Mucosa of rectum (tissue), 2 donors: ENCODE measurements around the gene C6orf62.

Experiments
- H3K27ac ChIP-seq, 2 donors: one replicate each; pipeline ENCODE4 v1.7.0; 2013; ENCODE audit warnings: inconsistent platforms in 2 of 2, low read depth in 2 of 2, low read length in 2 of 2
- H3K27me3 ChIP-seq, 2 donors: one replicate each; pipeline ENCODE4 v1.7.0; 2013; ENCODE audit warnings: low read length in 2 of 2; ENCODE audit not compliant: control insufficient read depth in 2 of 2, insufficient read depth in 2 of 2
- H3K36me3 ChIP-seq, 2 donors: one replicate each; pipeline ENCODE4 v1.7.0; 2013; ENCODE audit warnings: low read length in 2 of 2; ENCODE audit not compliant: control insufficient read depth in 2 of 2, insufficient read depth in 2 of 2
- H3K4me1 ChIP-seq, 2 donors: one replicate each; pipeline ENCODE4 v1.7.0; 2013; ENCODE audit warnings: low read length in 2 of 2, mild to moderate bottlenecking in 1 of 2; ENCODE audit not compliant: control insufficient read depth in 2 of 2, insufficient read depth in 2 of 2
- H3K4me3 ChIP-seq, 2 donors: one replicate each; pipeline ENCODE4 v1.7.0; 2013; ENCODE audit warnings: low read length in 2 of 2
- H3K9ac ChIP-seq, 2 donors: one replicate each; pipeline ENCODE4 v1.7.0; 2013; ENCODE audit warnings: low read length in 2 of 2, low read depth in 1 of 2, mild to moderate bottlenecking in 1 of 2
- H3K9me3 ChIP-seq, 2 donors: one replicate each; pipeline ENCODE4 v1.7.0; 2013; ENCODE audit warnings: low read length in 2 of 2; ENCODE audit not compliant: control insufficient read depth in 2 of 2
- donor health status: healthy.
- donor health status: Normal muscosa, but diverticular disease.

The C6orf62 gene

DNA sequence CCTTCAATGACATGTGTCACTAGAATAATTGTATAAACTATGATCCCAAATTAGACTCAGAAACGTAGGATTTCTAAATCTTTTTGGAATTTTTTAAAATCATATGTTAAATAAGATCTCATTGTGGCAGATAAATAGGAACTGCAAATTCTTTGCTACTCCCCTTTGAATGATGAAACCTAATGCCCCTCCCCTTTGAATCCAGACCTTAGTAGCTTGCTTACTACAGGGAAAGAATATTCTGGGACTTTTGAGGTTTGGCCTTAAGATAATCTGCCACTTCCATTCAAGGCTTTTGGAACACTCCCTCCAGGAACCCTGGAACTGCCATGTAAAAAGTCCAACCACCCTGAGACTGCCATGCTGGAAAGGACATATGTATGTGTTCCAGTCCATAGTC is 59.4 kb downstream of the C6orf62 start:
- H3K36me3 ChIP-seq, result peaks cover 32 to 51% of the 10 kb centered on the region in 2 donors
- no peaks in the 10 kb centered on the region for H3K27me3 ChIP-seq
- H3K4me3 ChIP-seq, result no peak overlapping the region
- peak overlapping the region; percentile 40 to 73 for H3K27ac ChIP-seq
- H3K4me1 ChIP-seq, result peaks cover 20 to 66% of the 10 kb centered on the region in 2 donors
- H3K9me3 ChIP-seq, result no peaks in the 10 kb centered on the region
- no peak overlapping the region for H3K9ac ChIP-seq

DNA sequence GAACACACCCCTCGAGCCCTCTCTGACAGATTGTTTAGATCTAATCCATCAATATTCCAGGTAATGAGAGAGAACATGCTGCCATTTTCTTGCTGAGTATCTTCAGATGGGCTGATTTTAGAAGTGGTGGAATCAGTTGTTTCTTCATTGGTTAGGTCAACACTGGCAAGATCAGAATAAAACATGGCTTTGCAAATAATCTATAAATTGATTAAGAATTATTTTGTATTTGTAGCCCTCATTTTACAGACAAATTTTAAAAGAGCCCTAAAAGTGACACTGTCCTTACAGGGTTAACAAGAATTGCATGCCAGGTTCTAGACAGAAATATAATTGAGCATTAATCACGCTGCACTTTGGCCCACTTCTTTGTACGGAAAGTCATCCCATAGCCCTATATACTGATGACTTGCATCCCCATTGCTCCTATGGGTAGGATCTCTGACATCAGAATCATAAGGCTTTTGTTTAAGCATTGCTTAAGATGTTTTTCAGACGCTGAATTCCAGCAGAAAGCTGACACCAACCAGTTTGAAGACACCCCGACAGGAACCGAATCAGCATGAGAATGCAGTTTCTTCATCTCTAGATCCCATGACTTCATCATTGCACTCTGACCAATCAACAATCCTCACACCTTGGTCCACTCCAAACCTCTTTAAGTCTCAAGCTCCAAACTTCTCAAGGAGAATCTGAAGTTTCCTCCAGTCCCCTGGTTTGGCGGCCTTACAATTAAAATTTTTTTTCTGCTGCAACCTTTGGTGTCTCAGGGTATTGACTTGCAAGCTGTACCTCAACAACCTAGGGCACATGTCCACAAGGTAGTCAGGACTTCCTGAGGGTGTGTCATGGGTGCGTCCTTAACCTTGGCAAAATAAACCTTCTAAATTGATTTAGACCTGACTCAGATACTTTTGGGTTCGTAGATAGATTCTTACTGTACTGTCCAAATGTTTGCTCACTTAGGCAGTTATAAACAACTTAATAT is 60.1 kb downstream of the C6orf62 start:
- H3K36me3 ChIP-seq, result peaks cover 37 to 51% of the 10 kb centered on the region in 2 donors
- H3K9me3 ChIP-seq, result no peaks in the 10 kb centered on the region
- H3K9ac ChIP-seq, result no peak overlapping the region
- H3K4me3 ChIP-seq, result no peak overlapping the region
- H3K4me1 ChIP-seq, result peaks cover 19 to 64% of the 10 kb centered on the region in 2 donors
- H3K27me3 ChIP-seq, result no peaks in the 10 kb centered on the region
- peak overlapping the region; percentile 40 to 73 for H3K27ac ChIP-seq

DNA sequence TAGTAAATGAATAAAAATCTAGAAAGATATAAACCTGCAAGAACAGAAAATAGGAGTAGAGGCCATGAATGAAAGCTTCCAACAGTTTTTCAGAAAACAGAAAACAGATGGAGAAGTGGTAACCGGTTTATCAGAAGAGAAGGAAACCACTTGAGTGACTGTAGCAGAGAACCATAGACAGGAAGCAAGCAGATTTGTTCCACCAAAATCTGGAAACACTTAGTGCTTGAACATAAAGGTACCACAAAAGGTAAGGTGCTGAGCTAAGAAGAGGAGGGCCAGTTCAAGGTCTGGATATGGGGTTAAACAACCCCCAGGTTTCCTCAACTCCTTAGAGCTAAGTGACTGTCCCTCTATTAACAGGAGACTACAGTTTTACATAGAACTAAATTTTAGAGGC is 63.7 kb downstream of the C6orf62 start:
- Histone ChIP-seq H3K36me3 (peaks cover 64 to 67% of the 10 kb centered on the region in 2 donors), H3K4me3 (no peak overlapping the region), H3K9me3 (no peaks in the 10 kb centered on the region), H3K27me3 (no peaks in the 10 kb centered on the region), H3K4me1 (peaks cover 6 to 31% of the 10 kb centered on the region in 2 donors), H3K27ac (no peak overlapping the region), H3K9ac (no peak overlapping the region)
